Measurements from ENCODE around the gene ADARB2.
"Not testable (repeated sequence)": the region's sequence is repeated elsewhere in the genome, so short reads cannot be mapped to it uniquely, and the experiment has no call there.

Gene ADARB2

GRCh38 chr10:1401071-1401965, 336.0 kb downstream of the ADARB2 start:
- no peak for DNase-seq

GRCh38 chr10:1400101-1401070, 336.9 kb downstream of the ADARB2 start:
- no peak for DNase-seq

GRCh38 chr10:1399431-1400100, 337.8 kb downstream of the ADARB2 start:
- DNase-seq: no peak

GRCh38 chr10:1398626-1399410, 338.5 kb downstream of the ADARB2 start:
- DNase-seq: no peak

GRCh38 chr10:1398116-1398515, 339.2 kb downstream of the ADARB2 start:
- DNase-seq: not testable (repeated sequence)

GRCh38 chr10:1396297-1396635, 341.1 kb downstream of the ADARB2 start:
- no peak for DNase-seq

- no peak for DNase-seq
These were observed 341.6 kb downstream of the ADARB2 start for GRCh38 chr10:1395481-1396296.

- no peak for DNase-seq
These were observed 342.3 kb downstream of the ADARB2 start for GRCh38 chr10:1395025-1395480.

GRCh38 chr10:1394155-1394912, 343.0 kb downstream of the ADARB2 start:
- no peak for DNase-seq

- no peak for DNase-seq
These were observed 343.8 kb downstream of the ADARB2 start for GRCh38 chr10:1393481-1393880.

GRCh38 chr10:1392127-1392526, 345.2 kb downstream of the ADARB2 start:
- no peak for DNase-seq

GRCh38 chr10:1390200-1390599, 347.1 kb downstream of the ADARB2 start:
- DNase-seq: no peak

GRCh38 chr10:1384026-1384425, 353.3 kb downstream of the ADARB2 start:
- DNase-seq: no peak

GRCh38 chr10:1382711-1383110, 354.6 kb downstream of the ADARB2 start:
- no peak for DNase-seq

- no peak for DNase-seq
These were observed 356.0 kb downstream of the ADARB2 start for GRCh38 chr10:1381339-1381738.

- no peak for DNase-seq
These were observed 357.1 kb downstream of the ADARB2 start for GRCh38 chr10:1380088-1380671.

GRCh38 chr10:1379601-1380000, 357.7 kb downstream of the ADARB2 start:
- no peak for DNase-seq

- no peak for DNase-seq
These were observed 358.9 kb downstream of the ADARB2 start for GRCh38 chr10:1378473-1378872.

GRCh38 chr10:1377740-1378397, 359.5 kb downstream of the ADARB2 start:
- no peak for DNase-seq

- DNase-seq: no peak
These were observed 360.1 kb downstream of the ADARB2 start for GRCh38 chr10:1377231-1377630.
